ENCODE results near the gene SLC22A23.

SLC22A23 gene

GRCh38 chr6:3368685-3369084 is 88.2 kb downstream of the SLC22A23 start:
- no peak for DNase-seq

- no peak for DNase-seq
These were observed 89.2 kb downstream of the SLC22A23 start for GRCh38 chr6:3367630-3368029.

DNA sequence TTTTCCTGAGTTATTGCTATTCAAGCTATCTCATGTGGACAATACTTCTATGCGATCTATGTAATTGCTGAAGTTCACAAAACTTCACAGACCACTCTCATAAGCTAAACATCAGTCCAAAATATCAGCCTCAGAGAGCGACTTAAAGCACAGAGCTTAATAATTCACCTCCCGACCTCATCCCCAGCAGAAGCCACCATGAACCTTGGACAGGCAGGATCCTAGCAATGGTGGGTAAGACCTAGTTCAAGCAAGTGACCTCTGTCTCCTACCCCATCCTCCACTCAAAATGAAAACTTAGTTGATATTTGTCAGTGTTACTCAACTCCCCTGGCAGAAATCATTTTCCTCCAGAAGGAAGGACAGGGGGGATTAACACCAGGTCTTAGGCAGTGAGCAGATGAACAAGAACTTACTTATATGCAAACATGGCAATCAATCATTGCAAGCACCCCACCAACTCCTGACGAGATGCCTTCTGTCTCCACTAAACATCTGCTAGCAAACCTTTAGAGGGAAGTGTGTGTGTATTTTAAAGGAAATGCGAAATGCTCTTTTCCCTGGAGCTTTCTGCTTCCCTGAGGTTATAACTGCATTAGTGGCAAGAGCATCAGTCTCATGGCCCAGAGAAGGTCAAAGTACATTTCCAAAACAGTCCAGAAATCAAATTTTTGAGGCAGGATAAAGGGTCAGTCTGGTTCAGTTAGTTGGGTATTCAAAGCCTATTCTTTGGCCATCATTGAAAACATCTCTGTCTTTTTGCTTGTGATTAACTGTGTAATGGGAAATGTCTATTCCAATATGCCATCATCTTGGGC is 90.0 kb downstream of the SLC22A23 start:
- no peak for DNase-seq

DNA sequence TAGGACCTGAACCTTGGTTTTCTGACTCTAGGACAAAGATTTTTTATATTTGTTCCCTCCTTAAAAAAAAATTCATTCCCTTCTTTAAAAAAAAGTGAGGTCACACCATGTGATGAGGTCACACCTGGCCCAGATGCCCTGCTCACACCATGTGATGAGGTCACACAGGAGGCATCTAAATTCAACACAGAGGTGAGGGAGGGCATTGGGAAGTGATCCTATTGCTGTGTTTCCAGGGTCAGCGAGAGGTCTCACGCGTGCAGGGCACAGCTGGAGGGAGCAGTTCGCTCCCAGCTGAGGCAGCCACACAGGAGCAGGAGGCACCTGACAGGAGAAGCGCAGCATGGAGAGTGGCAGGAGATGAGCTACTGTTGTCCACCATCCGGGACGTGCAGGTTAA is 92.5 kb downstream of the SLC22A23 start:
- DNase-seq, result no peak

- no peak for DNase-seq
These were observed 93.4 kb downstream of the SLC22A23 start for GRCh38 chr6:3363296-3364025.

DNA sequence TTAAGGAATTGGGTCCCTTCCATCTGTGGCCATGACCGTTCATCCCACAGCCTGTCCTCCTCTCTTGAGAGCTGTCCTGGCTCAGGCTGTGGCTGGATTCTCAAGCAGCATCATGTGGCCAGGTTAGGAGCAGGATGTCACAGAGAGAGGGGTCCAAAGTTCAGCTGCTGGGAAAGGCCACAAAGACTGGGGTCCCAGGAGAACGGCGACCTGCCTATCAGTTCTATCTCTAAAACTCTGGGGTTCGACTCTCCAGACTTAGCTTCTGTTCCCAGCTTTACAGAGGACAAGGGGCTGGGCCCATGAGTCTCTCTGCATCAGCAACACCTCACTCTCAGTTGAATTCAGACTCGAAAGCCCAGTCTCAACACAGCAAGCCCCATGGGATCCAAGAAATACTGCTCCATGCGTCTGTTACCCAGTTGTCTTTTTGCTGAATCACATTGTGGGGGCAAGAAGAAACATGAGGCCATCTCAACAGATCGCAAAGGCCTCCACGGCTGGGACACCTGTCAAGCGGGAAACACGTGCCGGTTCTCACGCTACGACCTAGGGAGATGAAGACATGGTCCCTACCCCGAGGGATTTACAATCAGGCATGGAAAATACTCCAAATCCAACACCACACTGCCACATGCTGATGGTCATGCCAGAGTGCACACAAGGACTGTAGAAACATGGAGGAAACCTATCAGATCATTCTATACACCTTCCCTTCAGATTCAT is 95.4 kb downstream of the SLC22A23 start:
- DNase-seq, result no peak

DNA sequence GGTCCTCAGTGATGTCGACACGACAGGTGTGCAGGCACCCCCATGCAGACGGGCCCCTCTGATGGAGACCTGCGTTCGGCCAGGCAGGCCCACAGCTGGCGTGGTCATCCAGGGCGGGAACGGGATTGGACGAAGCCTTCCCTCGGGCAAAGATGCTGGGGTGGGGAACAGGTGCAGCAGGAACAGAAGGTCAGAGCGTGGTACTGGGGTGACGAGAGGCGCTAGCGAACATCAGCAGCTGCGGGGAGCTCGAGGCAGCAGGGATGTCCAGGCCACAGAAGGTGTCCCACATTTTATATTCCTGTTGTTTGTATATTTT is 96.2 kb downstream of the SLC22A23 start:
- DNase-seq, result no peak

GRCh38 chr6:3359973-3360726 is 96.7 kb downstream of the SLC22A23 start:
- DNase-seq, result no peak

DNA sequence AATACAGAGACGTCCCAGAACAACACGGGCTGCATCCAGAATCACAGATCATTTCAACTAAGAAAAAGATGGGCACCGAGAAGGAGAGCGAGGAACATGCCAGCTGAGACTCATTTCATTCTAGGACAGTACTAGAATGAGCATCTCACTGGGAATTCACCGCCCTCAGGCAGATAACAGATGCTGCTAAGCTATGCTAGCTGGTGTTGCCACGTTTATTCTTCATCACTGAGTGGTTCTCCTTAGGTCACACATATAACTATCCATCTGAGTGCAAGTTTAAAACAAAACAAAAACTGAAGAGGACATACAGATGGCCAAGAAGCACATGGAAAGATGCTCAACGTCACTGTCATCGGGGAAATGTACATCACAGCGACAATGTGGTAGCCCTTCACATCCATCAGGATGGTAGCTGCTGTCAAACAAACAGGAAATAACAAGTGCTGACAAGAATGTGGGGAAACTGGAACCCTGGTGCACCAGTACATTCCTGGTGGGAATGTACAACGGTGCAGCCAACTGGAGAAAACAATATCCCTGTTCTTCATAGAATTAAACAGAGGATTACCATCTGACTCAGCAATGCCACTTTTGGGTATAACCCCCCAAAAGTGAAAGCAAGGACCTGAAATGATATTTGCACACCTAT is 97.6 kb downstream of the SLC22A23 start:
- DNase-seq, result no peak

DNA sequence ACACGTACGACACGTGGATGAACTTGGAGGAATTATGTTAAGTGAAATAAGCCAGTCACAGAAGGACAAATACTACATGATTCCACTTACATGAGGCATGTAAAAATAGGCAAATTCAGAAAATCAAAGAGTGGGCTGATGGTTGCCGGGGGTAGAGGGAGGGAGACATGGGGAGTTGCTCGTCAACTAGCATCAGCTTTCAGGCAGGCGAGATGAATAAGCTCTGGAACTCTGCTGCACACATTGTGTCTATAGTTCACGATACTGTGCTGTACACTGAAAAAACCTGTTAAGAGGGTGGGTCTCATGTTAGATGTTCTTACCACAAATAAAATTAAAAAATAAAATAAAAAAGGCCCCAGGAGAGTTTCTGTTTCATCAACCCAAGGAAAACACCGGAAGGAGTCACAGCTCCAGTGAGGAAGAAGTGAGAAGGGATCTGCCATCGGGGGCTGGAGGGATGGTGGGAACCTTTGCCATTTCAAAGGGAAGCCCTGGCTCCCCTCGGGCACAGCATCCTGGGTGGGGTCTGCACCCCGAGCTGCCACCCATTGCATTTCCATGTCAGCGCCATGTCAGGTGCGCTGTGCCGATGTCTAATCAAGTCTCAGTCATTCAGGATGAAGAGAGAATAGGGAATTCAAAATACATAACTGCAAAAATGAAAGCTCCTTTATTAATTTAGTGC is 98.3 kb downstream of the SLC22A23 start:
- no peak for DNase-seq

DNA sequence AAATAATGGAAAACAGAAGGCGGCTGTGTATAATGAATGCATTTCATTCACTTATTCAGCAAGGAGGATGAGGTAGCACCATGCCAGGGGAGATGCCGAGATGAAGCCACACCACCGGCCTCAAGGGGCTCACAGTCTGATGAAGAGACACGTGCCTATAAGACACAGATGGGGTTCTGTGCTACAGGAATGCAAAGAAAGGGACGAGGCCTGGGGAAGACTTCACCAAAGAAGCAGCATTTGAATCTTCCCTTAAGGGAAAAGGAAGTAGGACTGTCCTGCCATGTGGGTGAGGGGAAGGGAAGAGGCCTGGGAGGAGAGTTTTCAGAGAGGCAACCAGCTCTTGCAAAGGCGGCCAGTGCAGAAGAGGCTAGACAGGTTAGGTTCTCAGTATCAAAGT is 99.2 kb downstream of the SLC22A23 start:
- no peak for DNase-seq

DNA sequence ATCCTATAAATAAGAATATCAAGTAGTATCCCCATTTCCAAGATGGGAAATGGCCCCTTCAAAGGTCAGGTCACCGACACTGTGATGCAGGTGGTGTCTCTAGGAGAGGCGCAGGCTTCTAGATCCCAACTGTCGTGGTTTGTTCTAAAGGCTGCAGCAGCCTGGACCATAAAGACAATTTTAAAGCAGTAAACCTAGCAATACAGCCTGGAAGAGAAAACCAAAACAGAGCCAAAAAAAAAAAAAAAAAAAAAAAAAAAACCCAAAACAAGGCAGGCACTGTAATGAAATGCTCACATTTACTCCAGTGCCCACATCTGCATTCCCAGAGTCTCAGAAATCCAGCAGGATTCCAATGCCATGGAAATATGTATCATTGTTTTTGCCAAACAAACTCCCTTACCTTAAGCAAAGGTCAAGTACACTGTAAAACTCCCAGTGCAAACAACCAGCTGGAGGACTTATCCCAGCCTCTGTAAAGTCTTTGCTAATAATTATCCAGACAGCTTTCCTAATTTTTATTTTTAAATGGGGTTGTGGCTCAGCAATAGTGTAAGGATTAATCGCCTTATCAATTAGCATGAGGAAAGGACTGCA is 99.9 kb downstream of the SLC22A23 start:
- DNase-seq, result no peak

GRCh38 chr6:3356056-3356823 is 100.6 kb downstream of the SLC22A23 start:
- DNase-seq, result peak; percentile 74

DNA sequence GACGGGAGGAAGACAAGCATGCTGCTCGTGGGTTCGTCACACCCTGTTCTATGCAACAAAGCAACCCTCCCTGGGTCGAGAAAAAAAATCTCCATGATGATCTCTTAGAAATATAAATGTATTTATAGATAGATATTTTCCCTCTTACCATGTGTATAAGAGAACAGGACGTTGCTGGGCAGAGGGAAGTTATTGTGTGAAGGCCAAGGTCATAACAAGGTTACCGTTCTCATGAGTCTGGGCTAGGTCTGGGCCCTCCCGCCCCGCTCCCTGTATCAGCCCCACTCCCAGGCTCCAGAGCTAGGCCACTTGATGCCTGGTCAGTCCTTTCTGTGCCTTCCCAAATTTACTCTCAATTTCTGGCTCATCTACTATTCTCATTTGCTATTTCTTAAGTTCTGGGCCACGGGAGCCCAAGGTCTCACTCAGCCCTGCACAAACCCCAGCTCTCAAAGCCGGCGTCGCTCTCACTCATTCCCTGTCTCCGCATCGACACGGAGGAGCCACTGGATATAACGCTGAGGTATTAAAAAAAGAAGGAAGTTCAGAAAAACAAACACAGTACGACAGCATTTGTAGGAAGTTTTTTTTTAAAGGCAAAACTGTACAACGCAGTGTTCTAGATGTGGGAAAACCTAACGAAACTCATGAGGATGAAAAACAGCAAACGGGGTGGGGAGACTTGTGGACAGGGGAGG is 101.3 kb downstream of the SLC22A23 start:
- peak; percentile 51 for DNase-seq

DNA sequence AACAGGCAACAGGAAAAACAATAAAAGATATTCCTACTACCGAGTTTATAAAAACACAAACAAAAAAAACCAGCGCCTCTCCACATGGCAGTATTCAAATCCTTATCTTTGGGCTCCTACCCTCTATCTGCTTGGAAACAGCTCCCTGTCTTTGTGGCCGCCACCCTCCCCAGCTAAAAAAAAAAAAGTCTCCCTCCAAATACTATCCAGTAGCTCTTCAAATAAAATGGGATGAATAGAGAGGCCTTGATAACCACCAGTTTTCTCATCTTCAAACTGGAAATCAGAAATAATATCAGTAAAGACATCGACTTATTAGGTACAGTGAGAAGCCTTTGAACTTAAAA is 101.9 kb downstream of the SLC22A23 start:
- no peak for DNase-seq

DNA sequence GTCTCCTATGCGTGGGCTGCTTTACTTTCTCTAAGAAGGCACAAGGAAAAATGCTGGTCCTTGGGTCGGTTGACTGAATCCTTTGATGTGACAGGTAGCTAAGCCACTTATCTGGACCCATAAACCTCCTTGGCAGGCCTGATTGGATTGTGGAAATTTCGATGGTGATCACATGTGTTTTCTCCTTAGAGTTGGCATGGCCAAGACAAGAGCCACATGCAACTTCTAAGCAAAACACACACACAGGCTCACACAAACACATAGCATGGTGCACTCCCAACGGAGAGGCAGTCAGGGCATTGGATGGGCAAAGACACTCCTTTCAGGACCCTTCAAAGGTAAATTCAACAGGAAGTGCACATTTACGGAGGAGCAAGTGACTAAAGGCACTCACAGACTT is 102.9 kb downstream of the SLC22A23 start:
- no peak for DNase-seq

DNA sequence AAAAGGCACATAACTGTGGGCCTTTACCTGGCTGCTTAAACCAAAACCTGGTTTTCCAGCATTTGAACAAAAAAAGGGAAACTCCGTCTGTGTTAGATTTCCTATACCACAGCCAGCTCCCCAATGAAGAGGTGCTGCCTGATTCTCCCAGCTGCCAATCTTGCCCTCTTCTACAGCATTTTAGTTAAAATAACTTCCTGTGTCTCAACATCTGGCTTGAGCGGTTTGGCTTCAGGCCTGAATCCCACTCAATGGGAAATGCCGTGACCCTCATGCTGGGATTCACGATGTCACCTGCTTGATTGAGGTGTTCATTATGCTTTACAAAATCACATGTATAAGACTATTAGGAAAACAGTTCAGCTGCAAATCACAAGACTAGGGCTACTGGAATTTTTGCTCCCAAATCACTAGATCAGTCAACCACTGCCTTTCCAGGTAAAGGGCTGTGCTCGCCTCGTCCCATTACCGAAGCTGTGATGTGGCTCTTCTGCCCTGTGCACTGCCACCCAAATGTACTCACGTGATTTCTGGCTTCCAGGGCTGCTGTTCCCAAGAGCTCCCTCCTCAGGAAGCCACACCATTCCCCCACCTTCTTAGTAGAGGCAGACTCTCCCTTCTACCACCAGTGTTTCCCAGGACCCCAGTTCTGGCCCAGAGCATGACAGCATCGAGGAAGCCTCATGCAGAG is 103.5 kb downstream of the SLC22A23 start:
- DNase-seq, result no peak

- no peak for DNase-seq
These were observed 104.2 kb downstream of the SLC22A23 start for GRCh38 chr6:3352678-3353077.

DNA sequence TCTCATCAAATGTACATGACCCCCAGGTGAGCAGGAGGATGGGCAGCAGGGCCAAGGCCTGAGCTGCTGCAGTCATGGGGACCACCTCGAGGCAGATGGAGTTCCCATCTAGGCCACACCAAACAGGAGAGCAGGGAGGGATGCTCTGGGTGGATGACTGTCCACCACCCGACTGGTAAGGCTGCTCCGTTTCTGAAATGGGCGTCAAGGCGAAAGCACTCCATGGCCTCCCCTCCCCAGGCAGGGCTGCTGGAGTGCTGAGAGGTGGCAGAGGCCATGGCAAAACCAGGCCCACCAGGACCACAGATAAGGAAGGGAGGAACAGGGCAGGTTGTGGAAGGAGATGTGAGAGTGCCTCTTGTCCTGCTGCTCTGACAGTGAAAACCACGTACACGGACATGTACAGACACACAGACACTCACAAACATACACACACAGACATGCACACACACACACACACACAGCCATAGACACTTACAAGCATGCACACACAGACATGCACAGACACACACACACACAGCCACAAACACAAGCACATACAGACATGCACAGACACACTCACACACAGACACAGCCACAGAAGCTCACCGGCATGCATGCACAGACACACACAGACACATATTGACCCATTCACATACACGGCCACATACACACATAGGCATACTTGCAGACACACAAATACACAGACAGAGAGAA is 104.9 kb downstream of the SLC22A23 start:
- no peak for DNase-seq
